GM18858 (cell line): Measurements from ENCODE around the gene LCE3B.
"Not testable (repeated sequence)": the region's sequence is repeated elsewhere in the genome, so short reads cannot be mapped to it uniquely, and the experiment has no call there.

Source experiments
- ATAC-seq: cut with Tn5 transposase; IDR thresholded peaks from one replicate; pipeline ENCODE4 v1.9.1; 2021; ENCODE audit not compliant: unreplicated experiment

Gene LCE3B, protein sequence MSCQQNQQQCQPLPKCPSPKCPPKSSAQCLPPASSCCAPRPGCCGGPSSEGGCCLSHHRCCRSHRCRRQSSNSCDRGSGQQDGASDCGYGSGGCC

DNA sequence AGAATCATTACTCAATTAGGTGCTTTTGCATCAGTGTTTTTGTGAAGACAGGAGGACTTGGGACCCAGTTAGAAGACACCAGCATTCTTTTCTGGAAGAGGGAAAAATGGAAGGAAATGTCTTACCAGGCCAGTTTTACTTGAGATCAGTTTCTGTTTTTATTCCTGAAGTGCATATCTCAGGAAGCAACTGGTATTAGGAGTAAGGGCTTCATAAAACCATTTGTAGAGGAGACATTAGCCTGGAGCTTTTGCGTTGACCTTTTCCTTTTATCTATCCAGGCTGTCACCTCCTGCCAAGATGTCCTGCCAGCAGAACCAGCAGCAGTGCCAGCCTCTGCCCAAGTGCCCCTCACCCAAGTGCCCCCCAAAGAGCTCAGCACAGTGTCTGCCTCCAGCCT lies at the start of gene LCE3B:
LCE3B (plus strand) TSS at position 301 of the 400 bp plus-strand sequence; CDS start at position 301, 0 bp downstream.
- no peak for ATAC-seq

DNA sequence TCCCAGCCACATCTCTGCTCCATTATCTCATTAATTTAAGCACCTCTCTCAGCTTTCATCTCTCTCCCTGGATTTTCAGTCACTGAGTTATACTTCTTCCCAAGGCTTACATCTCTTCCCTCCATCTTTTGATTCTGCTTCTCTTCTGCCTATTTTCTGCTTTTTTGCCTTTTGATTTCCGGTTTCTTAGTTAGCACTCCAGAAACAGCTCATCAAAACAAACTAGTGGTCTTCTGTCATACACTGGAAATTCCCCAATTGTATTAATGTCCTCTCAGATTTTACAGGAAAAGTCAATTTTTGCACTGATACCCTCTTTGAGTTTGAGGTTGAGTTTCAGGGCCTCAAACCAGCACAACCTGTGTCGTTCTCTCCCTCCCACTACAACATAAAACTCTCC lies 48.5 kb upstream of the LCE3B start:
- no peak for ATAC-seq

DNA sequence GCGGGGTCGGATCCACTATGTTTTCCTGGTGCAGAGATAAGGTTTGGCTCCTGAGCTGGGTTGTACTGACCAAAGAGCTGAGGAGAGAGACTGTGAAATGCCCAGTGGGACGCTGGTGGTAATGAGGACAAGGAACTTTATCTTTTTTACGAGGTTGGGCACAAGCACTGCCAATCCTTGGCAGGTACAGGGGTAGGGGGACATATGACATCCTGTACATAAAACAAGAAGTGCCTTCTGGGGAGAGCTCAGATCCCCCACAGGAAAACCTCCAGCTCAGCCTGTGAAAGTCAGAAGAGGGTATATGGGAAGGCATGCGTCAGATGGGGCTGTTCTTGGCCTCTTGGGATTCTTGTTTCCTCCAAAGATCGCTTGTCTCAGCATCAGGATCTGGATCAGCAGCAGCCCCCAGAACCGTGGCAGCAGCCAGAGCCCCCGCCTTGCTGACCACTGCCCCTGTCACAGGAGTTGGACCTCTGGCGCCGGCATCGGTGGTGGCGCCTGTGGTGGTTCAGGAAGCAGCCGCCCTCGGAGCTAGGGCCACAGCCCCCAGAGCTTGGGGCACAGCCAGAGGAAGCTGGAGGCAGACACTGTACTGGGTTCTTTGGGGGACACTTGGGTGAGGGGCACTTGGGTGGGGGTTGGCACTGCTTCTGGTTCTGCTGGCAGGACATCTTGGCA lies 47.9 kb upstream of the LCE3B start:
- no peak for ATAC-seq

DNA sequence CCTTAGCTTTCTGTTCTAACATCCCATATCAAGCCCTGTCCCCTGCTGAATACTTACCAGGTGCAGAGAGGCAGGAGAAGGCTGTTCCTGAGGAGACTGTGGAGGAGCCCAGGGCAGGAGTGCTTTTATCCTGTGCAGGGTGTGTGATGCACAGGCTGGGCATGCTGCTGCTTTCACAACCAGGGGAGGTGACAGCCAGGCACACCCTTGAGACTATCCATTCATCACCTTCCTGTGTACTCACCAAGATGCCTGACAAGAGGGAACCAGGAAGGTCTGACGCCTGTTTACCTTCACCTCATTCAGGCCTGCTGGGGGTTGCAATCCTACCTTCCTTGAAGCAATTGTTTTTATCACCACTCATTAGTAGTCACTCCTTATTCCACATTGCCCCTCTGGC lies 46.9 kb upstream of the LCE3B start, which contains the start of gene LCE3E:
LCE3E (minus strand) TSS at position 100 of the 400 bp plus-strand sequence. CDS start 572 bp downstream, outside the sequence.
- no peak for ATAC-seq

DNA sequence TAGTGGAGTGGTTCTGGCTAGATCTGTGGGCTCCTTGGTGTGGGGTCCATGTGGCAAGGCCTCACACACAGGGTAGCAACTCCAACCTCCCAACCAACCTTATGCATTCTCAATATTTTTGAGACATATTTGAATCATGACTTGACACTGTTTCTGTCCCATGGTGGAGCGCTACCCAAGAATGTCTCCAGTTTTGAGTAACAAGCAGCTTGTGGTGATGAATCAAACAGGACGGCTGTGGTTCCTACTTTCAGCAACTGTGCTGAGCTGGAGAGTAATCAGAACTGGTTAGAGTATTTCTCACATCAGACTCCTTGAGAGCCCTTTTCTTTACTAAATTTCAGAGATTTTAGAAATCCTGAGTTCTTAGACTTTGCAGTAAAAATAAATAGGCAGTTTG lies 36.4 kb upstream of the LCE3B start:
- no peak for ATAC-seq

DNA sequence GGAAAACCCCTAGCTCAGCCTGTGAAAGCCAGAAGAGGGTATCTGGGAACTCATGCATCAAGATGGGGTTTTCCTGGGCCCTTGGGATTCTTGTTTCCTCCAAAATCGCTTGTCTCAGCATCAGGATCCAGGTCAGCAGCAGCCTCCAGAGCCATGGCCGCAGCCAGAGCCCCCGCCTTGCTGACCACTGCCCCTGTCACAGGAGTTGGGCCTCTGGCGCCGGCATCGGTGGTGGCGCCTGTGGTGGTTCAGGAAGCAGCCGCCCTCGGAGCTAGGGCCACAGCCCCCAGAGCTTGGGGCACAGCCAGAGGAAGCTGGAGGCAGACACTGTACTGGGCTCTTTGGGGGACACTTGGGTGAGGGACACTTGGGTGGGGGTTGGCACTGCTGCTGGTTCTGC lies 34.1 kb upstream of the LCE3B start:
- not testable (repeated sequence) for ATAC-seq

DNA sequence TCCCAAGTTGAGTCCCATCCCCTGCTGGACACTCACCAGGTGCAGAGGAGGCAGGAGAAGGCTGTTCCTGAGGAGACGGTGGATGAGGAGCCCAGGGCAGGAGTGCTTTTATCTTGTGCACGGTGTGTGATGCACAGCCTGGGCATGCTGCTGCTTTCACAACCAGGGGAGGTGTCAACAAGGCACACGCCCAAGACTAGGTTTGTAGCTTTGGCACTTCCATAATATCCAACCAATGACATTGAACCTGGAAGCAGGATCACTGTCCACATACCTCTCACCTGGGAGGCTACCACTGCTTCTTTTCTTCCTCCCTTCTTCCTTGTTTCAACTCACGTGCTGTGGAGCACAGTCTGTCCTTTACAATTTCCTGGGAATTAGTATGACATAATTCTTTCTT lies 33.2 kb upstream of the LCE3B start, which contains the start of gene LCE3D:
LCE3D (minus strand) TSS at position 84 of the 400 bp plus-strand sequence. CDS start 580 bp downstream, outside the sequence.
- ATAC-seq = no peak

DNA sequence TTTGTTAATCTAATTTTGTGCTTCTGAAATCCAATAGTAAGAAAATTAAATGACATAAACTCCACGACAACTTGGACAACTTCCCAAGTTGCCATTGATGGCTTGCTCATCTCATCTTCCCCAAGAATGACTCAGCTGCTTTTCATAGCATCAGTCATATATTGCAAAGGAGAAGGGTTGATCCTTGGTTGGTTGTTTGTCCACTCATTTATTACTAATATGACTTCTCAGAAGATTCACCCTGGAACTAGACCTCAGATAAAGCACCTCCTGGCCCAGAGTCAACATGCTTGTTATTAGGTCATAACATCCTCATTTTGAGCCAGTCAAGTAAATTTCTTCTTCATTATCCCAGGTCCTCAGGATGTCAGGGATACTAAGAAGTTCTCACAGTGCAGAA lies 31.0 kb upstream of the LCE3B start:
- no peak for ATAC-seq

DNA sequence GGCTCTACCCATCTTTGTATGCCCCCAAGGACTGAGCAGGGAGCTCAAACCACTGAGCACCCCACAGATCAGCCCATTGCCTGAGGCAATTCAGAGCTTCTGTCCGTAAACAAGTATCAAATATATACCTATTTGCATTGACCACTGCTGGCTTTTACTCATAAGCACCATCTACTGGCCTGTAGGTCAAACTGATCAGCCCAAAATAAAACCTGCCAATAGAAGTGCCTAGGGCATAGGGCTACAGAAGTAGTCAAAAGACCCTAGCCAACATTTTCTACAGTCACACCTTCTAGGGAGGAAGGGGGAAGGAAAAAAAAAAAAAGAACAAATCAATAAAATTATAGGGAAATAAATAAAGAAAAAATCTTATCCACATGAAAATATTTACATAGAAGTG lies 28.0 kb upstream of the LCE3B start:
- no peak for ATAC-seq

DNA sequence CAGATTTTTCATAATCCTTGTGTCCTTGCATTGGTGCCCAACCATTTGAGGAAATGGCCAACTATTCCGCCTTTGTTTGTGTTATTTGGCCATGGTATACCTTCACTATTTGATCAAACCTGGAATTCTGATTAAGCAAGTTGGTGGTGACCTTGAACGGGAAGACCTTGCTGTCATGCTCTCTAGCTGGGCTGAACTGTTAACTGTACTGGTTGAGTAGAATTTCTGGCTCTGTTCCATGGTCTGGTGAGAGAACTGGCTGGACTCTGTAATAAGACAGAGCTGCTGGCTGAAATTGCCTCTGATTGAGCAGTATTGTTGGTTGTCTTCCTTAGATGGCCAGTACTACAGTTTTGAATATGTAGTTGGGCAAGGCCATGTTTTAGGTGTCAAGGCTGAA lies 16.6 kb upstream of the LCE3B start:
- ATAC-seq = no peak

DNA sequence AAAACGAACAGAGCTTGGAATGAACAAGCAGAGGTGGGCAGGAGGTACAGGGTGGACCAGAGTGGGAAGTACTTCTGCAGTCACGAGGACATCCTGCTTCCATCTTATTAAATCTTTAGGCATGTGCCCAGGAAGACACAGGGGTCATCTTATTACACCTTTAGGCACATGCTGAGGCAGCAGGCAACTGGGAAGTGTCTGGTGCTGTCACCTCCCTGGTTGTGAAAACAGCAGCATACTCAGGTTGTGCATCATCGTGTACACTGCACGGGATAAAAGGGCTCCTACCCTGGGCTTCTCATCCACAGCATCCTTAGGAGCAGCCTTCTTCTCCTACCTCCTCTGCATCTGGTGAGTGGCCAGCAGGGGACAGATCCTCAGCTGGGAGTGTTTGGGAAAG lies 13.7 kb upstream of the LCE3B start, which contains the start of gene LCE3C:
LCE3C (plus strand) TSS at position 301 of the 400 bp plus-strand sequence. CDS start 498 bp downstream, outside the sequence.
- ATAC-seq = no peak

DNA sequence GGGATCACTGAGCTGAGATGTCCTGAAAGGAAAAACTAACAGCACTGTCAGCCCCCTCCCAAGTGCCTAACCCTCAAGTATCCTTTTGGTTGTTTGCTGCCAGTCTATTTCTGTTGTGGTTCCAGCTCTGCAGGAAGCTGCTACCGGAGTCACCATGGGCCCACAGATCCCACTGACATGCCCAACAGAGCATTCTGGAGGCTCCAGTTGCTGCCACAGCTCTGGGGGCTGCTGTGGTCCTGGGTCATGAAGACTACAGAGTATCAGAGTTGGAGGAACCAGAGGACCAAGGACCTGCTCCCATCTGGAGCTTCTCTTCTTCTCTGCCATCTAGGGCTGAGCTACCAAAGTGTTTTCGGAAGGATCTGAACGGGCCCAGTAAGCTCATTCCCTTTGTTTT lies 8.4 kb downstream of the LCE3B start:
- ATAC-seq = no peak

DNA sequence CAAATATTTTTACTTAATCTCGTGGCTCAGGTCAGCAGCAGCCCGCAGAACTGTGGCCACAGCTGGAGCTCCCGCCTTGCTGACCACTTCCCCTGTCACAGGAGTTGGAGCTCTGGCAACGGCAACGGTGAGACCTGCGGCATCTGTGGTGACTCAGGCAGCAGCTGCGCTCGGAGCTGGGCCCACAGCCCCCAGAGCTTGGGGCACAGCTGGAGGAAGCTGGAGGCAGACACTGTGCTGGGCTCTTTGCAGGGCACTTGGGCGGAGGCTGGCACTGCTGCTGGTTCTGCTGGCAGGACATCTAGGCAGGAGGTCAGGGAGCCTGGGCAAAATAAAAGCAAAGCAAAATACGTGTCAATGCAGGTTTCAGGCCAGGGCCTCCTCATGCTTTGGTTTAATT lies 9.2 kb downstream of the LCE3B start, which contains the start of gene LCE3A:
LCE3A (minus strand) TSS at position 301 of the 400 bp plus-strand sequence; CDS start at position 301, 0 bp downstream.
- ATAC-seq = no peak

DNA sequence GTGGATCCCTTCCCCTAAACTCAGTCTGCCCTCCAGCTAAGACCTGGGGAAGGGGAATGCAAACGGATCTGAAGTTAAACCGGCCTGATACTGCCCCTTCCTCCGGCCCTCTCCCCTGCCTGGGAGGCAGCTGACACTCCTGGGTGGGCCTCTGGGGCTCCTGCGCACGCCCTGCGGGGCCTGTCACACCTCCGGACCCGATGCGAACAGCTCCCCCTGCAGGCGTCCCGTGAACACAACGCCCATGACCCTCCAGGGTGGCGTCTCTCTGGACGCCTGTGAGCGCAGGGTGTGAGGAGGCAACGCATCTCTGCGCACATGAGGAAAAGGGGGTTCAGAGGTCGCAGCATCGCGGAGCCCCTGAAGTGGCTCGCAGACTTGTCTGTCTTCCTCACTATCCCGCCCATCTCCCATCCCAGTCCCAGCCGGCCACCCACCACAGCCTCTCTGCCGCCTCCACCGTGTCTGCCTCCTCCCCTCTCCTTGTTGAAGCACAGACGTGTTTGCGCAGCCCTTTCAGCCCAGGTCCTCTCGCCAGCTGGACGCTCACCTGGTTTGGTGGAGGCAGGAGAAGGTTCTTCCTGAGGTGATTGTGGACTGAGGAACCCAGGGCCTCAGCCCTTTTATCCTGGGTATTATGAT lies 9.7 kb downstream of the LCE3B start:
- ATAC-seq = no peak

DNA sequence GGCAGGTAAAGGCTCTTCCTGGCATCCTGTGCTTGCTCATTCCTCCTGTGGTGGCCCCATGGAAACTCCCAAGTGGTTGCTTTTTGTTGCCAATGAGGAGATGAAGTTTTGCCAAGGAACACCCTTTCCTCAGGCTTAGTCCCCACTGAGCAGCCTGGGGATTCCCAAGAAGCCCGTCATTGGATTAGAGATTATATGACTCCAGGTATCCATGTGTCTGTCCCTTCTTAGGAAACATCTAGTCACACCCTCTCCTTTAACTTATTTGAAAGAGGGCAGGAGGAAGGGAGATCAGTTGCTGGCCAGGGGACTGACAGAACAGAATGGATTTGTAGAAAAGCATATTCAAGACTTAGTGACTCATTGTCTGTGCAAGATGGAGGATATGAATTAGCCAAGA lies 13.1 kb downstream of the LCE3B start:
- no peak for ATAC-seq

DNA sequence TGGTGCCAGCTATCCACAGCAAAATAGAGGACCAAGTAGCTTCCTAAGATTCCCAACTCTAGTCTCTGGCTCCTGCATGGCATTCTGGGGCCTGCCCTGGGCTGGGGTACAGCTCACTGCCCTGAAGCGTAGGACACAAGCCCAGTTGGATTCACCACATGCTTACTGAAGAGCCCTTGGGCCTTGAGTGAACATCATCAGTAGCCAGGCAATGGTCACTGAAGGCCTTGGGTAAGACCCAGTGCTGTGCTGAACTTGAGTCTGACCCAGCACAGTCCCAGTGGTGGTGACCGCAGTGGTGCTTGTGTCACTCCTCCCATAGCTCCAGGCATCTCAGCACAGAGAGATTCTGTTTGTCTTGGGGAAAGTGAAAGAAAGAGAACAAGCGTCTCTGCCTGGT lies 17.0 kb downstream of the LCE3B start:
- no peak for ATAC-seq

DNA sequence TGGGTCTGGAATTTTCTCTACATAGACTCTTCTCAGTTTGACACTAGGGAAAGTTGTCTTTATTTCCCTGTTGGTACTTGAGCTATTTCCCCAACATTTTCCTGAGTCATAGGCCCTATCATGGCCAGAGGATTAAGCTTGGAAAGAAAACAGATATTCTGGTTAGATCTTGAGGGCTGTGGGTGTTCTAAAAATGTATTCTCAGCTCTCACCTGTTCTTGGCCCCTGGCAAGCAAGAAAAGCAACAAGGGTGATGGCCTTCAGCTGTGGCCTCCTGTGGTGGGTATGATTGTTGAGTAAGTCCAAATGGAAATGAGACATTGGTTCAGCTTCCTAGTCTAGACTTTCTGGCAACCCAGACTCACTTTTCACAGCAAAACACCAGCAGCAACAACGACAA lies 26.7 kb downstream of the LCE3B start:
- no peak for ATAC-seq

DNA sequence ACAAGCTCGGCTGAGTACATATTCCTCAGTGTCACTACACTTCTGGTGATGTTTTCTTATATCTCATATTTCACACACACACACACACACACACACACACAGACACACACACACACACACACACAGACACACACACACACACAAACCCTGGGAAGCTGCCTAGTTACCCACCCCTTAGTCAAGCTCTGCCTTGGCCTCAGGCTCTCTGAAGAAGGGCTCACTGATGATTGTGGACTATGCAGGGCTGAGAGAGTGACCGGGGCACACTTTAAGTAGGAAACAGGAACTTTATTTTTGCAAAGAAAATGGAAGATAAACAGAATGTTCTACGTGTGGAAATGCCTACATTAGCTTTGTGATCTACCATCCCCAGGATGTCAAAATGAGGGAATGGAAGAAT lies 30.3 kb downstream of the LCE3B start:
- ATAC-seq = no peak

DNA sequence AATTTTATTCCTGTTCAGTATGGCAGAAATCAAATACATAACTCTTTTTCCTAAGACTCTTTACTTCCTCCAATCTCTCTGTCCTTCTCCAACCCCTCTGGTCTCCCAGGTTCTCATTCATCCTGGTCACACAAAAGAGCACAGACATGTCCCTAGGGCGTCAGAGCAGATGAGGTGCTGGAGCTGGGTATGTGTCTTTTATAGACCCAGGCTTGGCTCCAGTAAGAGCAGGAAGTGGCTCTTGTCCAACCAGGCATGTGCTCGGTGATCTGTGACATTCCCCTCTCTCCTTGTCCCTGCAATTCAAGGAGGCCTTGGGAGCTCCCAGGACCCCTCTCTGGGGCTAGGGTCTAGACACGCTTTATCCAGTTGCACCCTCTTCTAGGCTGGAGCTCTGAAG lies 31.5 kb downstream of the LCE3B start:
- no peak for ATAC-seq

DNA sequence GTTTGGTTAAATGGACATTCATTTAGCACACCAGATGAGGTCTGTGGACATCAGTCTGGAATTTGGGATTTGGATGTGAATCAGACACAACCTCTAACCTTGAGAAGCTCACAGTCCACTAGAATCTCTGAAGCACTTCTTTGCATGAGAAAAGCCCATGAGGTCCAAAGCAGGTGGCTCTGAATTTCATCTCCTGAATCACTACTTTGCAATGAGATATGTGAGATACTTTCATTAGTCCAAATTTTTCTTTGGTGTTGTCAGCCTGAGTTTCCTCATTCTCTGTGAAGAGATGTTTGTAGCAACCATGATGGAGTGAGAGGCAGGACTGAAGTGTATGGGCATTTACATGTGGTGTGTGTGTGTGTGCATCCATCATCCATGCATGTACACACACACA lies 33.0 kb downstream of the LCE3B start:
- ATAC-seq = no peak

DNA sequence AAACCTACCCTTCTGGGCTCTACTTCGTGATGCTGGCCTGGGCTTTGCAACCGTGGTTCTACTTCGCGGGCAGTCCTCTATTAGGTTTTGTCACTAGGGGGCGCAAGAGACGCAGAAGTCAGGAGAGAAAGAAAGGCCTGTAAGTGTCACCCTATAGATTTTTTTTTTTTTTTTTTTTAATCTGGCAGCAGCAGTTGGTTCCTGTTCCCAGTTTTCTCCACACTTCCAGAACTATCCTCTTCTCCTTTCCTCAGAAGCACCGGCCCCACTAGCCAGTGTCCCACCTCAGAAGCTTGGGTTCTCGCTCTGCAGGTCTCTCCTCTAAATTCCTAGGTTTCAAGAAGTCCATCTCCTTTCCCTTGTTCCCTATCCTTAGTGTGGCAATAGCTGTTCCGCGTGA lies 40.5 kb downstream of the LCE3B start:
- no peak for ATAC-seq

DNA sequence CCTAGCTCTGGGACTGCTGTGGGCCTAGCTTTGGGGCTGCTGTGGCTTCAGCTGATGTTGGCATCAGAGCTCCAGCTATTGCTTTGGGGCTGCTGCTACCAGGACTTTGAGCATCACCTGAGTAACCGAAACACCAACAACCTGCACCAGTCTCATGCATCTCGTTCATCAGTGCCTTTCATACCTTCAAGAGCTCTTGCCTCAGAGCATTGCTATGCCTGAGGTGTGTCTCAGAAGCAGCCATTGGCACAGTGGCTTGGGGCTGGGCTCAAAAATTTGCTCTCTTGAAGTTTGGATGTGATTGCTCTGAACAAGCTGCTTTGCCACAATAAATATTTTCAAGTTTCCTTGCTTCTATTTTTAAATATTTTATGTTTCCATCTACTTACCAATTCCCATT lies 42.8 kb downstream of the LCE3B start:
- no peak for ATAC-seq
